Activated CD4-positive, alpha-beta memory T cell treated with anti-CD3 and anti-CD28 coated beads, Interleukin-2, amount 10 ng/mL, durations not matched to agents 7 days and 5 days (primary cell): ENCODE results near the gene ZC3H14. TPM values are rescaled to one million over a fixed set of nuclear protein-coding genes. Genes with fewer than 3 reads are reported as not detected.
"Not testable (repeated sequence)": the region's sequence is repeated elsewhere in the genome, so short reads cannot be mapped to it uniquely, and the experiment has no call there.

Experiments
- CTCF ChIA-PET: fragments of 350-600 bp; sonication (Branson Sonifier 250); formaldehyde crosslinking; loops from one replicate; lab custom pipeline; 2021; ENCODE audit warnings: antibody characterized with exemption, inconsistent platforms; lab: Charles Lee
- POLR2A ChIA-PET: fragments of 350-600 bp; sonication (Branson Sonifier 250); formaldehyde crosslinking; loops from one replicate; lab custom pipeline; 2021; ENCODE audit warnings: antibody characterized with exemption; lab: Charles Lee
- DNase-seq: peaks from one replicate; pipeline ENCODE4 v3.0.0-alpha.2; 2020
- H3K27ac Mint-ChIP-seq: one replicate; pipeline ENCODE4 v1.8.0; 2021; ENCODE audit warnings: mild to moderate bottlenecking, mixed read lengths
- H3K27me3 Mint-ChIP-seq: one replicate; pipeline ENCODE4 v1.8.0; 2021; ENCODE audit warnings: mixed read lengths
- H3K36me3 Mint-ChIP-seq: one replicate; pipeline ENCODE4 v1.8.0; 2021; ENCODE audit warnings: low read depth, mixed read lengths
- H3K4me1 Mint-ChIP-seq: one replicate; pipeline ENCODE4 v1.8.0; 2021; ENCODE audit warnings: mixed read lengths
- H3K4me3 Mint-ChIP-seq: one replicate; pipeline ENCODE4 v1.8.0; 2021; ENCODE audit warnings: mild to moderate bottlenecking, mixed read lengths
- H3K9me3 Mint-ChIP-seq: one replicate; pipeline ENCODE4 v1.8.0; 2021; ENCODE audit warnings: mixed read lengths
- total RNA-seq, 2 experiments: library from RNA; stranded (reverse); gene quantifications; one replicate each; pipeline ENCODE4 v1.2.3, GENCODE V29; 2021

The ZC3H14 gene
- total RNA-seq = 10 to 100 TPM; 33.1 to 37.4 TPM

GRCh38 chr14:88562831-88563686 lies at the start of gene ZC3H14:
TSS of gene ZC3H14 (plus strand) at chr14:88563037. CDS start at chr14:88563134, 97 bp downstream.
- peak within 1 kb of the TSS; percentile 91 for H3K4me3 Mint-ChIP-seq
- POLR2A ChIA-PET = interaction anchor here (1.1 to 1.7 kb wide), 3 partner anchors 9 to 37 kb away, joined by 4 to 5 read pairs (median 4); no protein-coding TSS in a partner anchor

GRCh38 chr14:88515499-88516221 lies 47.2 kb upstream of the ZC3H14 start:
- Mint-ChIP-seq H3K27me3 (peaks cover 15% of the 10 kb centered on the region), H3K4me1 (peaks cover 2% of the 10 kb centered on the region), H3K9me3 (no peaks in the 10 kb centered on the region), H3K36me3 (no peaks in the 10 kb centered on the region), H3K27ac (no peak overlapping the region), H3K4me3 (no peak overlapping the region)
- CTCF ChIA-PET = no interaction called here
- no peak for DNase-seq
- POLR2A ChIA-PET = no interaction called here

More at GRCh38 chr14:88562831-88563686, at the start of gene ZC3H14:
- Mint-ChIP-seq H3K27me3 (peaks cover 21% of the 10 kb centered on the region), H3K27ac (peak within 1 kb of the TSS; percentile 82), H3K36me3 (peaks cover 25% of the 10 kb centered on the region), H3K4me1 (peaks cover 32% of the 10 kb centered on the region), H3K9me3 (peaks cover 3% of the 10 kb centered on the region)
- CTCF ChIA-PET = interaction anchor here (1.0 kb wide), 2 partner anchors 13 to 74 kb away, joined by 3 read pairs; no protein-coding TSS in a partner anchor
- DNase-seq = peak; percentile 87

GRCh38 chr14:88516861-88517357 lies 45.9 kb upstream of the ZC3H14 start:
- no peak for DNase-seq
- Mint-ChIP-seq H3K27ac (no peak overlapping the region), H3K4me3 (no peak overlapping the region), H3K27me3 (peaks cover 17% of the 10 kb centered on the region), H3K4me1 (peaks cover 2% of the 10 kb centered on the region), H3K36me3 (no peaks in the 10 kb centered on the region), H3K9me3 (no peaks in the 10 kb centered on the region)
- ChIA-PET POLR2A (no interaction called here), CTCF (no interaction called here)

- H3K9me3 Mint-ChIP-seq = no peaks in the 10 kb centered on the region
- H3K27me3 Mint-ChIP-seq = peaks cover 25% of the 10 kb centered on the region
- POLR2A ChIA-PET = no interaction called here
- H3K27ac Mint-ChIP-seq = no peak overlapping the region
- no peak overlapping the region for H3K4me3 Mint-ChIP-seq
- DNase-seq = no peak
- CTCF ChIA-PET = interaction anchor here (0.6 kb wide), 1 partner anchor 1612 kb away, joined by 3 read pairs; no protein-coding TSS in a partner anchor
- peaks cover 2% of the 10 kb centered on the region for H3K4me1 Mint-ChIP-seq
- H3K36me3 Mint-ChIP-seq = no peaks in the 10 kb centered on the region
These were observed 44.0 kb upstream of the ZC3H14 start for GRCh38 chr14:88518592-88519512.

DNA sequence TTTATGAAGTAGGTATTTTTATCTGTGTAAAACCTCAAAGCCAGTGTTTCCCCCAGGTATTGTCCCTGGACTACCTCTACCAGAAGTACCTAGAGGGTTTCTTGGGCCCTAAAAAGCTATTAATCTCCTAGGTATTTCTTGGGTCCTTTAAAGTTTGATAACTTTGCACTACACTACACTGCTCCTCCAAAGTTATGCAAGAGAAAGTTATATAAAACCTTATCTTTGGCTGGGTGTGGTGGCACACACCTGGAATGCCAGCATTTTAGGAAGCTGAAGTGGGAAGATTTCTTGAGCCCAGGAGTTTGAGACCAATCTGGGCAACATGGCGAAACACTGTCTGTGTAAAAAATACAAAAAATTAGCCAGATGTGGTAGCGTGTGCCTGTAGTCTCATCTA lies 42.9 kb upstream of the ZC3H14 start:
- Mint-ChIP-seq H3K9me3 (no peaks in the 10 kb centered on the region), H3K27me3 (peaks cover 25% of the 10 kb centered on the region), H3K4me1 (peaks cover 2% of the 10 kb centered on the region), H3K27ac (no peak overlapping the region), H3K36me3 (no peaks in the 10 kb centered on the region), H3K4me3 (no peak overlapping the region)
- DNase-seq = no peak
- ChIA-PET POLR2A (no interaction called here), CTCF (no interaction called here)

DNA sequence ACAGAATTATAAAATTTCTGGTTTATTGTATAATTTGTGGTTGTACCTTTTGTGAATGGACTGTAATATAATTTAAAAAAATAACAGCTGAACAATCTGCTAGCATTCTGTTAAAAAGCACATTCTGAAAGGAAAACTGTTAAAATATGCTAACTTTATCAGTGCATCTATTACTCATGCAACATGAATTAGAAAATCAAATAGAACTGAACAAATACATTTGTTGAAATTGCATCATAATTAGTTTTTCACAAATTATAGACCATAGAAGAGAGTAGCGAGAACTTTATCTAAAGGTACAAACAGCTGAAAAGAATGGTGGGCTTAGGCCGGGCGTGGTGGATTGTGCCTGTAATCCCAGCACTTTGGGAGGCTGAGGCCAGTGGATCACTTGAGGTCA lies 41.0 kb upstream of the ZC3H14 start:
- CTCF ChIA-PET = interaction anchor here (0.7 kb wide), 1 partner anchor 47 kb away, joined by 4 read pairs; no protein-coding TSS in a partner anchor
- Mint-ChIP-seq H3K27me3 (peaks cover 22% of the 10 kb centered on the region), H3K9me3 (no peaks in the 10 kb centered on the region), H3K4me1 (peaks cover 2% of the 10 kb centered on the region), H3K4me3 (no peak overlapping the region), H3K36me3 (no peaks in the 10 kb centered on the region), H3K27ac (no peak overlapping the region)
- no peak for DNase-seq
- POLR2A ChIA-PET = no interaction called here

GRCh38 chr14:88522393-88522792 lies 40.4 kb upstream of the ZC3H14 start:
- H3K36me3 Mint-ChIP-seq = no peaks in the 10 kb centered on the region
- H3K27ac Mint-ChIP-seq = no peak overlapping the region
- DNase-seq = no peak
- H3K9me3 Mint-ChIP-seq = no peaks in the 10 kb centered on the region
- no peak overlapping the region for H3K4me3 Mint-ChIP-seq
- H3K4me1 Mint-ChIP-seq = no peaks in the 10 kb centered on the region
- peaks cover 24% of the 10 kb centered on the region for H3K27me3 Mint-ChIP-seq
- POLR2A ChIA-PET = no interaction called here
- CTCF ChIA-PET = interaction anchor here (0.7 kb wide), 1 partner anchor 47 kb away, joined by 4 read pairs; no protein-coding TSS in a partner anchor

DNA sequence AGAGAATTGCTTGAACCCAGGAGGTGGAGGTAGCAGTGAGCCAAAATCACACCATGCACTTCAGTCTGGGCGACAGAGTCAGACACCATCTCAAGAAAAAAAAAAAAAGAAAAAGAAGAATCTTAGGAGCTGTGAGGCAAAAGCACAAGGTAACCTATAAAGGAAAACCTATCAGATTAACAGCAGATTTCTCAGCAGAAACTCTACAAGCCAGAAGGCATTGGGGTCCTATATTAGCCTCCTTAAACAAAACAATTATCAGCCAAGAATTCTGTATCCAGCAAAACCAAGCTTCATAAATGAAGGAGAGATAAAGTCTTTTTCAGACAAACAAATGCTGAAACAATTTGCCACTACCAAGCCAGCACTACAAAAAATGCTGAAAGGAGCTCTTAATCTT lies 32.9 kb upstream of the ZC3H14 start:
- POLR2A ChIA-PET, H3K4me1 Mint-ChIP-seq, DNase-seq, H3K4me3 Mint-ChIP-seq, H3K9me3 Mint-ChIP-seq, H3K27ac Mint-ChIP-seq, H3K36me3 Mint-ChIP-seq, CTCF ChIA-PET: not testable (repeated sequence)
- H3K27me3 Mint-ChIP-seq = peaks cover 39% of the 10 kb centered on the region

DNA sequence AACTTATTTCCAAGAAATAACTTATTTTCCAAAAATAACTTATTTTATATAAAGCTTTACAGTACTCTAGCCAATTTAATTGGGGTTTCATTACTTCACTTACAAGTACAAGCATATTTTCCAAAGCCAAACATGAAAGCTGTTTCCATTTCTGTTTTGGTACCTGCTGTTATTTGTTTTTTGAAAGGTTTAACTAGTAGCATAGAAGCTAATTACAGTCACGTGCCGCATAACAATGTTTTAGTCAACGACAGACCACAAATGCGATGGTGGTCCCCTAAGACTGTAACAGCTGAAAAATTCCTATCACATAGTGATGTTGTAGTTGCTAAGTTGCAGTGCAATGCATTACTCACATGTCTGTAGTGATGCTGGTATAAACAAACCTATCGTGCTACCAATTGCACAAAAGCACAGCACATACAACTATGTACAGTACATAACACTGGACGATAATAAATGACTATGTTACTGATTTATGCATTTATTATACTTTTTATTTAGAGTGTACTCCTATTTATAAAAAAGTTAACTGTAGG lies 29.7 kb upstream of the ZC3H14 start:
- Mint-ChIP-seq H3K27ac (no peak overlapping the region), H3K36me3 (no peaks in the 10 kb centered on the region)
- POLR2A ChIA-PET = no interaction called here

GRCh38 chr14:88535149-88535548 lies 27.7 kb upstream of the ZC3H14 start:
- DNase-seq = no peak
- ChIA-PET CTCF (no interaction called here), POLR2A (no interaction called here)
- Mint-ChIP-seq H3K4me3 (no peak overlapping the region), H3K4me1 (no peaks in the 10 kb centered on the region), H3K36me3 (no peaks in the 10 kb centered on the region), H3K27me3 (peaks cover 11% of the 10 kb centered on the region), H3K27ac (no peak overlapping the region), H3K9me3 (no peaks in the 10 kb centered on the region)

More for the DNA sequence above, 29.7 kb upstream of the ZC3H14 start:
- no peak overlapping the region for H3K4me3 Mint-ChIP-seq
- CTCF ChIA-PET = no interaction called here
- no peaks in the 10 kb centered on the region for H3K4me1 Mint-ChIP-seq
- peaks cover 24% of the 10 kb centered on the region for H3K27me3 Mint-ChIP-seq
- H3K9me3 Mint-ChIP-seq = peaks cover 2% of the 10 kb centered on the region
- no peak for DNase-seq

DNA sequence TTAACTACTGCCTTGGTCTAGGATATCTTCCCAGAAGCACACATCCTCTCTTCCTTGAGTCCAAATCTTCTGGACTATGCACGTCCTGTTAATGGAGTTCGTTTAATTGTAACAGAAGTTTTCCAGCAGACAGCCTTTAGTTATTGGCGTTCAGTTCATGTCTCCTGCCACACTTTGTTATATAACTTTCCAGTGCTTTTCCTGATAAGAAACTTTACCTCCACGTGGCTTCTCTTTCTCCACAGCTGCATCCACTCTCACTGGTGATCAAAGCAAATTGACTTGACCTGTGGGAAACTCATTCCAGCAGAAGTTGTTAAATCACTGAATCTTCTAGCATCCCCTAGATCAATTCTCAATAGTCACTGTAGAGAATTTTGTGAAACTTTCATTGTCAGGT lies 27.0 kb upstream of the ZC3H14 start:
- CTCF ChIA-PET = no interaction called here
- H3K36me3 Mint-ChIP-seq = no peaks in the 10 kb centered on the region
- peaks cover 4% of the 10 kb centered on the region for H3K27me3 Mint-ChIP-seq
- no peak overlapping the region for H3K4me3 Mint-ChIP-seq
- no peak for DNase-seq
- no peak overlapping the region for H3K27ac Mint-ChIP-seq
- H3K4me1 Mint-ChIP-seq = no peaks in the 10 kb centered on the region
- no peaks in the 10 kb centered on the region for H3K9me3 Mint-ChIP-seq
- POLR2A ChIA-PET = no interaction called here

GRCh38 chr14:88541324-88541723 lies 21.5 kb upstream of the ZC3H14 start:
- CTCF ChIA-PET = no interaction called here
- H3K9me3 Mint-ChIP-seq = no peaks in the 10 kb centered on the region
- H3K27ac Mint-ChIP-seq = no peak overlapping the region
- DNase-seq = no peak
- no peak overlapping the region for H3K4me3 Mint-ChIP-seq
- no peaks in the 10 kb centered on the region for H3K27me3 Mint-ChIP-seq
- H3K4me1 Mint-ChIP-seq = no peaks in the 10 kb centered on the region
- POLR2A ChIA-PET = no interaction called here
- H3K36me3 Mint-ChIP-seq = no peaks in the 10 kb centered on the region
